GM18861 (cell line): ENCODE measurements around the gene TNP2.

Experiments used
- ATAC-seq: cut with Tn5 transposase; IDR thresholded peaks from one replicate; pipeline ENCODE4 v1.9.1; 2021; ENCODE audit not compliant: unreplicated experiment

TNP2 gene

DNA sequence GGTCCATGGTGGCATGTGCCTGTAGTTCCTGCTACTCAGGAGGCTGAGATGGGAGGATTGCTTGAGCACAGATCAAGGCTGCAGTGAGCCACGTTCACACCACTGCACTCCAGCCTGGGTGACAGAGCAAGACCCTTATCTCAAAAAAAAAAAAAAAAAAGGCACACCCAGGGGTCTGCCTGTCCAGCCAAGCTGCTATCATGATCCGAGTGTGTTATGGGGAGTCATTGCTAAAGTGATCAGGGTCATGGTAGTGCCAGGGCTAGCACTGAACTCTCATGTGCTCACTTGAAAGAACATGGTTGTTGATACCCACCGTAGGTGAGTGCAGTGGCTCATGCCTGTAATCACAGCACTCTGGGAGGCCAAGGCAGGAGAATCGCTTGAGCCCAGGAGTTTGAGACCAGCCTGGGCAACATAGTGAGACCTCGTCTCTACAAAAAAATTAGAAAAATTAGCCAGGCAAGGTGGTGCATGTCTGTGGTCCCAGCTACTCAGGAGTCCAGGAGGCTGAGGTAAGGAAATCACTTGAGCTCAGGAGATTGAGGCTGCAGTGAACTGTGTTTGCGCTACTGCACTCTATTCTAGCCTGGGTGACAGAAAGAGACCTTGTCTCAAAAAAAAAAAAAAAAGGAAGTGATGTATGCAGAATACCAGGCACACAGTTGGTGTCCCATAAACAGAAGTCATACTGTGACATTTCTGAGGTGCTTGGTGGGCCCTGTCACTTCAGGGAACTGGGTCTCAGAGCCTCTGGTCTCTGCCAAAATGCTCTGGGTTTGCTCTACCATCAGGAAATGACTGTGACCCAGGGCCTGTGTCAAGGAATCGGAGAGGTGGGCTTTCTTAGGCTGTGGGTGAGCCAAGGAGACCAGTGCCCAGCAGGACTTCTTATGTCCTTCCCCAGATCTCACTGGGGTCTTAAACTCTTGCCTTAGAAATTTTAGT is 9.8 kb upstream of the TNP2 start:
- no peak for ATAC-seq

DNA sequence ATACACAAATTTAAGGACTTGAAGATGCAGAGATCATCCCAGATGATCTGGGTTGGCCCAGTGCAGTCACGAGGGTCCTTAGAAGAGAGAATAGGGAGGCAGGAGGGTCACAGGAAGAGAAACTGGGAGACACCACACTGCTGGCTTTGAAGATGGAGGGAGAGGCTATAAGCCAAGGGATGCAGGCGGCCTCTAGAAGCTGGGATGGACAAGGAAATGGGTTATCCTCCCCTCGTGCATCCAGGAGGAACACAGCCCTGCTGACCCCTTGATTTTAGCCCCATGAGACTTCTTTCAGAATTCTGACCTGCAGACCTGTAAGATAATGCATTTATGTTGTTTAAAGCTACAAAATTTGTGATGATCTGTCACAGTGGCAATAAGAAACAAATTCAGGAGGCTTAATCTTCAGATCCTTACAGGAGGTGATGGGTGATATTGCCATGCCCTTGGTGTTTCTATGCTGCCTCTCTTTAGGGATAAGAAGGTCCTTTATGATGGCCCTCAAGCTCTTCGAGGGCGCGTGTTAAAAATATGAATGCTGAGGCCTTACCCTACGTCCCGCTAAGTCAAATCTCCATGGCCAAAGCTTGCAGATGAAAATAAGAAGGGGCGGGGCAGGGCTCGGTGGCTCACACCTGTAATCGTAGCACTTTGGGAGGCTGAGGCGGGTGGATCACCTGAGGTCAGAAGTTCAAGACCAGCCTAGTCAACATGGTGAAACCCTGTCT is 8.6 kb upstream of the TNP2 start:
- no peak for ATAC-seq

DNA sequence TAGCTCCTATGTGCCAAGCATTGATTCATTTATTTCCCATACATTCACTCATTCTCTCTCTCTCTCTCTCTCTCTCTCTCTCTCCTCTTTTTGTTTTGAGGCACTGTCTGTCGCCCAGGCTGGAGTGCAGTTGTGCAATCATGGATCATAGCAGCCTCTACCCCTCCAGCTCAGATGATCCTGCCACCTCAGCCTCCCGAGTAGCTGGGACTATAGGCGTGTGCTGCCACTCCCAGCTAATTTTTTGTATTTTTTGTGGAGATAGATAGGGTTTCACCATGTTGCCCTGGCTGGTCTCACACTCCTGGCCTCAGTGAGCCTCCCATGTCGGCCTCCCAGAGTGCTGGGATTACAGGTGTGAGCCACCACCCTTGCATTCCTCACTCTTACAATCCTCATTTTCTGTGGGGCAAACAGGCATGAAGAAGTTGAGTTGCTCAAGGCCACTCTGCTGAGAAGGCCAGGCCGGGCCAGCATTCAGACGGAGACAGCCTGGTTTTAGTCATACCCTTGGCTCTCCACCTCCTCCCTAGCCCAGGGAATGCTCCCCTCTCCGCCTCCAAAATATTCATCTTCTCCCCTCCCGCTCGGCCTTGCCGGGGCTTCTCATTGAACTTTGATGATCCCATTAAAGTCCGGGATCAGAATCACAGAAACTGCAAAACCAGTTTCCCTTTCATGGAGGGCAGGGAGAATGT is 7.9 kb upstream of the TNP2 start:
- no peak for ATAC-seq

DNA sequence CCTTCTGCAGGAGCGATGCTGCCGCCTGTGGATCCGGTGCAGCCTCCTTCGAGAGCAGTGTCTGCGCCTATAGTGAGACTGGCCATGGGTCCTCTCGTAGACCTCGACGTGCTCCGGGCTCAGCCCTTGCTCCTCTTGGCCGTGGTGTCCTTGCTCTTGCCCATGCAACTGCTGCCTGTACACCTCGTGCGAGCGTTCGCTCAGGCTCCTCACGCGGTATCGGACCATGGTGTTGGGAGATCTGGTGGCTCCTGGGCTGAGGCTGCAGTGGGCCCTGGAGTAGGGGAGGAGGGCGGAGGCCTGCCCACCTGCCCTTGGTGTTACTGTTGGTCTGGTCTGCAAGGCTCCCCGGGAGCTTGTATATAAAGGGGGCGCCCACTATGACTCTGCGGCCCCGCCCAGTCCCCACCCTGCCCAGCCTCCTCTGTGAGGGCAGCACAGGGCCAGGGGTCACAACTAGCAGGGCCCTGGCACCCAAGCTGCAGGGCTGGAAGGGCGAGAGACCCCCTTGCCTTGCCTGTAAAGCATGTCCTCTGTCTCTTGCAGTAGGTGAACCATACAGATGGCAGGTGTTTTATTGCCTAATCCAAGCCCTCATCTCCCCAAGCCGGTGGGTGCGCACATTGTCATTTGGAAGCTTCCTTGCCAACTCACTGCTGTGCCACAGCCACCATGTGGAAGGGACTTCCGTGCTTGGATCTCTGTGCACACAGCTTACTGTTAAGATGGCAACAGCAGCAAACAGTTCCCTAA is 7.2 kb upstream of the TNP2 start, which contains the start of gene PRM2:
TSS of gene PRM2 (minus strand) at position 338 of the 753 bp plus-strand sequence. CDS start at position 228, 110 bp downstream.
- ATAC-seq: no peak

DNA sequence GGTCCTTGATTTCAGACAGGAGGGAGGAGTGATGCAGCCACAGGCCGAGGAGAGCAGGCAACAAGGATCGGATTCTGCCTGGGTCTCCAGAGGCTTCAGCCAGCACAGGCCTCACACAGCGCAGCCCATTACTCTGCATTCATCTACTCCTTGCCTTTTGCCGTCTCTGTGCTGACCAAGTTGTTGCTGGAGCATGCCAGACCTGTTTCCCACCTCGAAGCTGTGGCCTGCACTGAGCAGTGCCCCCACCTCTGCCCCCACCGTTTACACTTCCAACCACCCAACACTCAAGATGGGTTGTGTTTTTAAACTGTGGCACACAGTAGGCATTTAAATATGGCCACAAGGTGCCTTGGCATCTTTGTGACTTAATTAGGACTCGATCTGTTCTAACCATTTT is 5.8 kb upstream of the TNP2 start:
- ATAC-seq: no peak

DNA sequence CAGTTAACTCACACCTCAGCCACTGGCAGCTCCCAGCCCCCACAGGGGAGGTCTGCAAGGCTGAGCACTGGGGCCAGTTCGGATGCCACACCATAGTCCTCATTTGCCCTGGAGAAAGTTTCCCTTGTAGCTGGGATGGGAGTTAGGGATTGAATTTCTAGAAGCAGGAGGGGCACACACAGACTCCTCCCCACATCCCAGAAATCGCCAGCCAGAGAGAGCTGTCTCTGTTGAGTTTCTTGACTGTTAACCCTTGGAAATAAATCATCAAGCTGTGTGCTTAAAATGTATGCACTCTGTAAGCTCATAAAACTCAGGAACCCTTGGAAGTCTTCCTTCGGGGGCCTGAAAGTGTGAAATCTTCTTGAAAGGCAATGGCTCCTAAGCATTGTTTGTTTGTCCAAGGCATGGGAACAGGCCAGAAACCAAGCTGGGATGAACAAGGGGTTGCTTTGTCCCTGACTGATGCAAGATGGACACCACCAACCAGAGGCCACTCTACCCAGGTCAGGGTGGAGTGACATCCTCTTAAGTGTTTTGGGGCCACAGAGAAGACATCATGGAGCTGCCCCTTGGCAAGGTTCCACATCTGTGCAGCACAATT is 4.7 kb upstream of the TNP2 start:
- ATAC-seq: no peak

DNA sequence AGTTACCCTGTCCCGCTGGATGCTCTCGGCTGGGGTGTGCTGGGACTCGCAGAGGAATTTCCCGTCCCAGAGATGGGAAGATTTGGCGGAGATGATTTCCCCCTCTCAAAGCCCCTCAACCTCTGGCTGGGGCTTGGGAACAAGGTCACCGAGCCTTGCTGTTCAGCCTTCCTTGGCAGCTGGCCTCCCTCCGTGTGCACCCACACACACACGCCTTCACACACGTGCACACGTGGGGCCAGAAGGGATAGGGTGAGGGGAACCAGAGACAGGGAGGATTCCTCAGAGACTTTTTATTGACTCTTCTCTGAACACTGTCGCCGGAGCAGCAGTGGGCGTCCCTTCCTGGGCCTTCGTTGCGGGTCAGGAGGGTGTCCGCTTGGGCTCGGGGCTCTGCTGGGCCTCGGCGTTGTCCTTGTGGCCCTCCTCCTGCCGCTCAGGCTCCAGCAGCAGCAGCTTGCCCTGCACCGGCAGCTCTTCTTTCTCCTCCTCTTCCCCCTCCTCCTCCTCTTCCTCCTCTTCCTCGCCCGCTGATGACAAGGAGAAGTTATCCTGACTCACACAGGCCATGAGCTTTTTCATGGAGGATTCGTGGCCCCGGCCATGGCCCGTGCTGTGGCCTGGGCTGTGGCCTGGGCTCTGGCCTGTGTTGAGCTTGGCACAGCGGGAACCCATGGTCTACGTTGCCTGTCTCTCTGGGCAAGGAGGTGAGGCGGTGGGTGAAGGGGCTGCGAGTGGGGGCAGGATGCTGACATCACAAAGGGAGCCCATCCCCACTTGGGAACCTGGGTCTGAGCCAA is 4.0 kb upstream of the TNP2 start, which contains the start of gene PRM3:
TSS of gene PRM3 (minus strand) at position 709 of the 800 bp plus-strand sequence. CDS start at position 675, 34 bp downstream.
- no peak for ATAC-seq

DNA sequence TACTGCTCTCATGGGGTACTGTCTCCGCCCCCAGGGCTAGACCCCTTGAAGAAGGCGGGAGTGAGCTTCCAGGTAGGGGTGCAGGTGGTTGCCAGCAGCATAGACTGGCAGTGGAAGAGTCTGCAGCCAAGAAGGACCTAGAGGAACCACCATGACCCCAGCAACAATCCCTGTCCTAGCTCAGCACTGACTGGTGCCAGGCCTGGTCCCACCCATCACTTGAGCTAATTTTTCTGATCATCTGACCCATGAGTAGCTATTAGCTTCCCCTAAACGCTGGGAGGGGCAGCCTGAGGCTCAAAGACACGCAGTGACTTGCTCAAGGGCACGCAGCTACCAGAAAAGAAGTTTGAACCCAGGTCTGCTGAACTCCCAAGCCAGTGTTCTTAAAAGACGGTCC is 3.4 kb upstream of the TNP2 start:
- no peak for ATAC-seq

DNA sequence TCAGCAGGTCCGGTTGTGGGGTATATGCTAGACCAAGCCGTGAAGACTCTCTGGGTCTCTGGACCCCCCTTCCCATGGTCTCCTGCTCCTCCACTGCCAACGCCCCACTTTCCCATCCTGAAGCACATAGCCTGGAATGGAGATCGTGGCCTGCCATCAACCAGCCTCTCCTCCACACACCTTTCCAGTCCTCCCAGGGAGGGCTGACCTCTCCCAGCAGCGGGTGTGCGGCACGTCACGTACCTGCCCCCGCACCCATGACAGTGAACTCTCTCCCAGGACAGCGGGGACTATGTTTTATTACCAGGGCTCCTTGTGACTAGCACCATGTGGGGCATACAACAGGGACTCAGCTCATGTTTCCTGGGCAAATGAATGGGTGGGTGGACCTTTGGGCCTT is 2.5 kb upstream of the TNP2 start:
- ATAC-seq: no peak

DNA sequence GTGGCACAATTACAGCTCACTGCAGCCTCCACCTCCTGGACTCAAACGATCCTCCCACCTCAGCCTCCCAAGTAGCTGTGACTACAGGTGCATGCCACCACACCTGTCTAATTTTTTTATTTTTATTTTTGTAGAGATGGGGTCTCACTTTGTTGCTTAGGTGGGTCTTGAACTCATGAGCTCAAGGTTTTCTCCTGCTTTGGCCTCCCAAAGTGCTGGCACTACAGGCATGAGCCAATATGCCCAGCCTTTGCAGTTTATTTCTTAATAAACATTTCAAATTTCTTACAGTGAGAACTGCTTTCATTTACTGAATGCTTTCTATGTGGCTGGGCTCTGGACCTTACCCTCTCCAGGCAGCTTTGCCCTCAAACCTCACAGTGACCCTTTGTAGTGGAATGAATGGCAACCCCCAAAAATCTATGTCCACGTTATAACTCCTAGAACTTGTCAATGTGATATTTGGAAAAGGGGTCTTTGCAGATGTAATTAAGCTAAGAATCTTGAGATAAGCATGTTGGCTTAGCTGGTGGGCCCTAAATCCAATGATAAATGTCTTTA is 1.6 kb upstream of the TNP2 start:
- no peak for ATAC-seq

DNA sequence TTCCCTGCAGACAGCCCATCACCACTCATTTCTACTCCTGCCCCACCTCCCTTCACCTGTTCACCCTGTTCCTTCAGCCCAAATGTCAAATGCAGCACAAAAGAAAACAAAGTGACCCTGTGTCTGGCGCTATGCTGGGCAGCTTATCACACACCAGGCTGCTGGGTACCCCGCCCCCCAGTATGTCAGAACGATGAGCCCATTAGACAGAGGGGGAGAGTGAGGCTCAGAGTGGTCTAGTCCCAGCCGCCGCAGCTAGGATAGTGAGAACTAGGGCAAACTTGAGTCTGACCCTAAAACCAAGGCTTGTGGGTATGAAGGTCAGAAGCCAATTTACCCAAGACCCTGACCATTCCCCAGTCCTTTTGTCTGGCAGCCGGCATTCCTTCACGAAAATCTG is 4.0 kb downstream of the TNP2 start:
- ATAC-seq: no peak

DNA sequence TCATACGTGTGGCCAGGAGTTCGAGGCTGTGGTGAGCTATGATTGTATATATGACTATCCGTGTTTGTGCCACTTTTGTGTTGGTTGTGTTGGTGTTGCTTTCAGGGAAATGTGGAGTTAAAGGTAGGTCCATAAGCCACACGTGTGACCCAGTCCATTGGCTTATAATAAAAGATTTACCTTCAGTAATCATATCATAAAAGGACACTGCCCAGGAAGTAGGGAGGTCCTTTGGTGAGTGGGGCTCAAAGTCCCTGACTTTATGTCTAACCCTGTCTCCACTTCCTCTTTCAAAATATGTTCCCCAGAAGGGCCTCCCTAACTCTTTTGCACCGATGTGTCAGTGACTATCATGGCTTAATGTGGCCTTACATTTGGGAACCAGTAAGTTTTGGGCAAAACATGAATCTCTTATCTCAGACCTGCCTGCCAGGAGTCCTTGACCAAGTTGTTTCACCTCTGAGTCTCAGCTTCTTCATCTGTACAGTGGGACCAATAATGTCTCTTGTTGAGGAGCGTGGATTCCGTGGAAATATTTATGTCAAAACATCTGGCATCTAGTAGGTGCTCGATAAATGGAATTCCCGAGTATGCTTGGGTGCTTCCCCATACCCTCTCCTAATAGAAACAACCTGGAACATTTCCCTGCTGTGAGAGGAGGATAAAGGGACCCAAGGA is 4.8 kb downstream of the TNP2 start:
- ATAC-seq: no peak

DNA sequence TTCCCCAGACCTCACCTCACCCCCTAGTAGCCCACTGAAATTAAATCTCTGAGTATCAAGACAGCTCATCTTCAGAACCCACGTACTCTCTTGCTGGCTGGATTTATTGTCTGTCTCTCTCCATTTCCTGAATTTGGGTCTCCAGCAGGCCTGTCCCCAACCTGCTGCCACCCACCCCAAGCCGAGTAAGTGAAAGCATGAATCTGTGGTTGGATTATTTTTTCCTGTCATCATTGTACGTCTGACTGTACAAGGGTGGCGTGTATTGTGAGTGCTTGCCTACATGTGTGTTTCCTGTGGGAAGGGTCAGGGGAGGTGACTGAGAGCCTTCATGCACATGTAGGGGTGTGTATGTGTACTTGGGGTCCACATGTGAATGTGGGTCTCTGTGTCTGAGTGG is 5.4 kb downstream of the TNP2 start:
- no peak for ATAC-seq

DNA sequence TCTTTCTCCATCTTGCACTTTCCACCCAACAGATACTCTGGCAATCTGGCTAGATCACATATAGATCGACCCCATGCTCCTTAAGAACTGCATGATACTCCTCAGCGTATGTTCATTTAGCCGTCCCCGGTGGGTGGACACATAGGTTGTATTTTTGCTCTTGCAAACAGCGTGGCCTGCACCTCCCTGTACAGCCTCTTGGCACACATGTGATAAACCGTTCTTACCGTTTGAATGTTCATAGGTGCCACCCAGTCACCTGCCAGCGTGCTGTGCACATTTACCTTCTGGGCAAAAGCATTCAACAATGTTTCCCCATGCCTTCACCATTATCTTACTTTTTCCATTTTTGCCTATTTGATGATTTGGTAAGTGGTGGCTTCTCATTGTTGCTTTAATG is 6.2 kb downstream of the TNP2 start:
- ATAC-seq: no peak

DNA sequence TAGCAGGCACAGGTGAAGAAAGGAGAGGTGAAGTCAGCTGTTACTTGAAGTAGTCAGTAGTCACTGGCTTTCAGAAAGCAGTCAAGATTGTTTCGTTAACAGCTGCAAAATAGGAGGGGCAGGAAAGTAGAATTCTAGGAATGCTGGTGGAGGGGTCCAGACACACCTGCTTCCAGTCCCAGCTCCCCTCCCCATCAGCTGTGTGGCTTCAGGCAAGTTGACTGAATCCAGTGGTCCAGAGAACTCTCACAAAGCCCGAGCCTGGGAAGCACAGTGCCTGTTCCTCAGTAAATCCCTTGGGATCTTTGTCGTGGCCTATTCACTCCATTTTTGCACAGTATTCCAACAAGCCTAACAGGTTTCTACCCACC is 8.5 kb downstream of the TNP2 start:
- no peak for ATAC-seq

DNA sequence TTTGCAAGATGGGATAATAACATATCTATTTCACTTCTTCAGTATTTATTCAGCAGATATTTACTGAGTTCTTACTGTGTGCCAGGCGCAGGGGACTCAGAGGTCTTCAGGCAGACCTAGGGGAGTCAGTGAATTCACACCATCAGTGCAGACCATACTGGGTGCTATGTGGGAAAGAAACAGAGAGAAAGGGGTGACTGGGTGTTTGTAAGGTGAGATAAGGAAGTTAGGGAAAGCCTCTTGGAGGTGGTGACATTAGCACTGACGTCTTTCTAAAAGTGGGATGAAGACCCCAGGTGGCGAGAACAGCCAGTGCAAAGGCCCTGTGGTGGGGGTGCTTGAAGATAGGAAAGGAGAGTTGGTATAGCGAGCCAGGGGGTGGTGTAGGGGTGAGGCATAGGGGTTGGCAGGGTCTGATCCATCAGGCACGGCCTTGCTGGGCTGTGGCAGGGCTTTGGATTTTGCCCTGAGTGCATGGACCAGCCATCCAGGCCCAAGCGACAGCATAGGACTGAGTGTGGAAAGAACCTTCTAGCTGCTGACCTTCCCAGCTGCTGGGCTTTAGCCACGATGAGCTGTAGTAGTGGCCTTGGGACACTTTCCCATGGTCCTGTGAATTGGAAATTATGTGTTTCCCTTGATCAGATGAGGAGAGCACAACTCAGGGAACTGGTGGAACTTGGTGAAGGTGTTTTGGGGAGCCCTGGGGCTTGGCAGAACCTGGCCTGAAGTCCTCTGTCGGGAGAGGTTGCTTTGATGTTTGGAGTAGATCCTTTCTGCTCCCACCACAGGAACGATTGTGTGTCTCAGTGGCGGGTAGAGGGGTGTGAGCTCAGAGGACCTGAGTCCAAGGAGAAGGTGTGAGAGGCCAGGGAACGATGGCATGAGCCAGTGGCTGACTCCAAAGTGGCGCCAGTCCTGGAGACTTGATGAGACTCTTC is 9.2 kb downstream of the TNP2 start:
- no peak for ATAC-seq
